Activated T-cell treated with anti-CD3 and anti-CD28 coated beads, Interleukin-2, amount 50 U/mL, for 24 hours (primary cell): ENCODE results near the gene CAPN2.
"Not testable (repeated sequence)": the region's sequence is repeated elsewhere in the genome, so short reads cannot be mapped to it uniquely, and the experiment has no call there.

Experiments
- DNase-seq: peaks from one replicate; pipeline ENCODE4 v3.0.0-alpha.2; 2020
- H3K27ac Mint-ChIP-seq: 2 replicates; pipeline ENCODE4 v1.8.0; 2020; ENCODE audit warnings: mild to moderate bottlenecking, mixed read lengths
- H3K27me3 Mint-ChIP-seq: 2 replicates; pipeline ENCODE4 v1.8.0; 2020; ENCODE audit warnings: mixed read lengths
- H3K36me3 Mint-ChIP-seq: 2 replicates; pipeline ENCODE4 v1.8.0; 2020; ENCODE audit warnings: low read depth, mixed read lengths
- H3K4me1 Mint-ChIP-seq: 2 replicates; pipeline ENCODE4 v1.8.0; 2020; ENCODE audit warnings: low read depth, mixed read lengths
- H3K4me3 Mint-ChIP-seq: 2 replicates; pipeline ENCODE4 v1.8.0; 2020; ENCODE audit warnings: mild to moderate bottlenecking, moderate library complexity, mixed read lengths
- H3K9me3 Mint-ChIP-seq: 2 replicates; pipeline ENCODE4 v1.8.0; 2020; ENCODE audit warnings: mixed read lengths

CAPN2 gene

GRCh38 chr1:223736638-223737037, 24.3 kb downstream of the CAPN2 start:
- DNase-seq, H3K27me3 Mint-ChIP-seq, H3K9me3 Mint-ChIP-seq, H3K27ac Mint-ChIP-seq, H3K4me3 Mint-ChIP-seq: not testable (repeated sequence)
- Mint-ChIP-seq H3K4me1 (peaks cover 10% of the 10 kb centered on the region), H3K36me3 (peaks cover 29% of the 10 kb centered on the region)

GRCh38 chr1:223737342-223737741, 25.0 kb downstream of the CAPN2 start:
- Mint-ChIP-seq H3K27ac (peak overlapping the region; percentile 61), H3K4me3 (no peak overlapping the region), H3K36me3 (peaks cover 27% of the 10 kb centered on the region), H3K4me1 (peaks cover 5% of the 10 kb centered on the region), H3K9me3 (no peaks in the 10 kb centered on the region), H3K27me3 (no peaks in the 10 kb centered on the region)
- no peak for DNase-seq

- Mint-ChIP-seq H3K27me3 (no peaks in the 10 kb centered on the region), H3K4me1 (peaks cover 2% of the 10 kb centered on the region), H3K27ac (peak overlapping the region; percentile 33), H3K9me3 (no peaks in the 10 kb centered on the region), H3K4me3 (no peak overlapping the region), H3K36me3 (peaks cover 34% of the 10 kb centered on the region)
- DNase-seq = no peak
These were observed 26.4 kb downstream of the CAPN2 start for GRCh38 chr1:223738465-223739365.

DNA sequence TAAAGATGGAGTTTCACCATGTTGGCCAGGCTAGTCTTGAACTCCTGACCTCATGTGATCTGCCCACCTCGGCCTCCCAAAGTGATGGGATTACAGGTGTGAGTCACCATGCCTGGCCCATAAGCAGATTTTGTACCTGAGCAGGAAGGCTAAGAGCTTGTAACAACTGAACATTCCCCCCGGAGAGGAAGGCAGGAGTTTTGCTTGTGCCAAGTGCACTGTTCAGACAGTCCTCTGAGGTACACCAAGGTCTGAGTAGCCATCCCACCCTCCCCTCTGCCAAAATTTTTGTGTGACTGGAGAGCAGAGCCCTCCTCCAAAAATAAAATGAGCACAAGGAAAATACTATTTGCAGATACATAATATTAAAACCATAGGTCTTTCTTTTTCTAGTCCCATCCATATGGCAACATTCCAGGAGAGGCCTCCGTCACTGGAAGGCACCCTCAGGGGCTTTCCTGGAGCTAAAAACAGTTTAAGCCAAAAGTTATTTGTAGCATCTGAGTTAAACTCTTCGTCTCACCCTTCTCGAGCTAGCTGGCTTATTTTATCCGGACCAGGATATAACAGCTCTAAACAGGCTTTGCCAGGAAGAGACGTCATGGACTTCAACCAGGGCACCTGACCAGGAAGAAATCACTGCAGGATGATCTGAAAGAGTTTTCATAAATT, 27.2 kb downstream of the CAPN2 start:
- Mint-ChIP-seq H3K4me3 (no peak overlapping the region), H3K36me3 (peaks cover 36% of the 10 kb centered on the region), H3K4me1 (peaks cover 2% of the 10 kb centered on the region), H3K27me3 (no peaks in the 10 kb centered on the region), H3K27ac (peak overlapping the region; percentile 11), H3K9me3 (no peaks in the 10 kb centered on the region)
- DNase-seq = no peak

DNA sequence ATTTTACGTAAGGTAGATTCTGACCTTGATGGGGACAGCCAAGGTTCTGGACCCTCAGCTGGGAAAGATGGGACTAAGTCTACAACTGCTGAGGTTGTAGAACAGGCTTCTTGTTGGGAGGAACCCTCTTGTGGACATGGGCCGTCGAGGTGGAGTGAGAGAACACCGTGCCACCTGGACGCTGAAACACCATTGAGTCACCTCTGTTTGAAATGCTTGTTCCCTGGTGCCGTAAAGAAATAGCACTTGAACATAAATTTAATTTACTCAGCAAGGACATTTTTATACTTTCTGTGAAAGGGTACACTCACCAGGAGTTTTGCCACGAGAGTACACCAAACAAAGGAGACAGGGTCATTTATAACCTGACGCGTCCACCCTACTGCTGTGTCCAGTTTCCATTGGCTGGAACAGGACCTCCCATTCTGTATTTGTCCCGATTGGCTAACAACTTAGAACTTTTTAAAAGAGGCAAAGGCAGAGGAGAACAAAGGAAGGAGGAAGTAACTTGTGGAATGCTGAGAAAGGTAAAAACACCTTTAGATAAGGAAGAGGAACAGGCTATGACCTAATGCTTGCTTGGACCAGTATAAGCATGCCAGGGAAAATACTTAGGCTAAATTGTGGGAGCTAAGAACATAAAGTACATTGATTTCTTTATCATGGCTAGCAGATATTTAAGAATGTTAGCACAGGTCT, 27.8 kb downstream of the CAPN2 start:
- H3K27ac Mint-ChIP-seq = peak overlapping the region; percentile 33

GRCh38 chr1:223741861-223742260, 29.5 kb downstream of the CAPN2 start:
- peaks cover 2% of the 10 kb centered on the region for H3K4me1 Mint-ChIP-seq
- H3K9me3 Mint-ChIP-seq = no peaks in the 10 kb centered on the region
- no peaks in the 10 kb centered on the region for H3K27me3 Mint-ChIP-seq
- peaks cover 51% of the 10 kb centered on the region for H3K36me3 Mint-ChIP-seq
- no peak for DNase-seq
- H3K27ac Mint-ChIP-seq = no peak overlapping the region
- H3K4me3 Mint-ChIP-seq = no peak overlapping the region

More for the DNA sequence above, 27.8 kb downstream of the CAPN2 start:
- H3K27me3 Mint-ChIP-seq, H3K4me1 Mint-ChIP-seq, H3K9me3 Mint-ChIP-seq, H3K4me3 Mint-ChIP-seq, DNase-seq: not testable (repeated sequence)
- peaks cover 39% of the 10 kb centered on the region for H3K36me3 Mint-ChIP-seq

DNA sequence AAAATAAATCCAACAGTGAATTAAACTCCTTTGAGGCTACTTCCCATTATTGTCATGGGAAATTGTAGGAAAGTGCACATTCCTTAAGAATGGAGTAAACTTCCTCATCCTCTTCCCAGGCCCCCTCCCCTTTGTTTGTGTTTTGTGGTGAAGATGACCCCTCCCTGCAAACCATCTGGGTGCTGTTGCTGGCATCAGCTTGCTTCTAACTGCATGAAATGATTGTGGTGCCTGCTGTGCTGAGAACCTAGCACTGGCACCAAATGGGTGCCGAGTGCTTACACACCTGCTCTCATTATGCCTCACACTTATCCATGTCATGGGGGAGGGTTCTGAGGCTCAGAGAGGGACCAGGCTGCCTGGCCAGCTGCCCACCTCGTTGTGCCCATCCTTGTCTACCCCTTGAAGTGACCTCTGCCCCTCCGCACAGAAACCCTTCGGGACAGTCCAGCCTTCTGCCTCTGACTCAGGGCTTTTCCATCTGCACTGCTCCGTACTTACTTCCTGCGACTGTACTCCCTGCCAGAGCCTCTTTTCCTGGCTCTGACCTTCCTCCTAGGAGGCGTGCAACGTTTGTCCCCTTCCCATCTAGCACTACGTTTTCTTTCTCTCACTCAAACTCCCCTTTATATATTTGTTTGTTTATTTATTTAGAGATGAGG, 30.6 kb downstream of the CAPN2 start:
- Mint-ChIP-seq H3K27me3 (no peaks in the 10 kb centered on the region), H3K9me3 (no peaks in the 10 kb centered on the region), H3K4me3 (no peak overlapping the region), H3K4me1 (peaks cover 10% of the 10 kb centered on the region), H3K36me3 (peaks cover 62% of the 10 kb centered on the region), H3K27ac (no peak overlapping the region)
- no peak for DNase-seq

- Mint-ChIP-seq H3K27me3 (no peaks in the 10 kb centered on the region), H3K36me3 (peaks cover 60% of the 10 kb centered on the region), H3K9me3 (no peaks in the 10 kb centered on the region), H3K4me3 (no peak overlapping the region), H3K27ac (no peak overlapping the region), H3K4me1 (peaks cover 20% of the 10 kb centered on the region)
- DNase-seq = no peak
These were observed 33.4 kb downstream of the CAPN2 start for GRCh38 chr1:223745731-223746130.

DNA sequence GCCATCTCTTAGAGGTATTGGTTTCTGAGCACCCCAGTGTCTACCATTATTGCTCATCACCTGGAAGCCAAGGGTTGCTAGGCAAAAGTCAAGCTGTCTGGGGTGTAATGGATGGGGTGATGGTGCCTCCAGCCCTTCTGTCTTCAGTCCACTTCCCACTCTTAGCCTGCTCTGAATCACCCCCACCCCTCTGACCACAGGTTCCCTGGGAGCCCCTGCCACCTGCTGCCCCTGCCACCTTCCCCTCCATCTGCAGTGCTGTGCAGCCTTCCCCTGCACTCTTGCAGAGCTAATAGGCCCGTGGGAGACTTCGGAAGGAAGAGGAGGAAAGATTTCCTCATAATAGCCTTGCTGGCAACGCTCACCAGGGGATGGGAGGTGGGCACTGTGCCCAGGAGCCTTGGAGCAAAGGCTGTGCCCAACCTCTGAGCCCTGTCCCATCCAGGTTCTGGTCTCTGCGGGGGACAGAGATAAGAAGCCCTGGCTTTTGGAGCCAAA, 35.5 kb downstream of the CAPN2 start:
- Mint-ChIP-seq H3K27ac (no peak overlapping the region), H3K4me3 (no peak overlapping the region), H3K9me3 (no peaks in the 10 kb centered on the region), H3K36me3 (peaks cover 77% of the 10 kb centered on the region), H3K27me3 (no peaks in the 10 kb centered on the region), H3K4me1 (peaks cover 20% of the 10 kb centered on the region)
- no peak for DNase-seq

DNA sequence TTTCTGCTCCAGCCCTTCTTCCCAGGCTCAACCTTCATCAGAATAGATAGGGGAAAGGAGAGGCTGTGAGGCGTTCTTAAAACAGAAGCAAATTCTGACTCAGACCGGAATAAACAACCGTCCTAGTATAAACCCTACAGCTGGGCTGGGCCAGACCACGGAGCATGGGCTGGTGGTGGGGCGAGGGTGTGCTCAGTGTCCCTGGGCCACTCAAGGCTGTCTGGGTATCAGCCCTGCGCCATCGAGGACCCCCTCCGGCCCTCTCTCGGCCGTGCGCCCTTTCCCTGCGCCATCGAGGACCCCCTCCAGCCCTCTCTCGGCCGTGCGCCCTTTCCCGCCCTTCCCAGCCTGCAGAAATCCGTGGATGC, 36.0 kb downstream of the CAPN2 start:
- DNase-seq = no peak
- Mint-ChIP-seq H3K36me3 (peaks cover 77% of the 10 kb centered on the region), H3K27ac (no peak overlapping the region), H3K27me3 (no peaks in the 10 kb centered on the region), H3K4me3 (peak overlapping the region; percentile 64), H3K4me1 (peaks cover 20% of the 10 kb centered on the region), H3K9me3 (no peaks in the 10 kb centered on the region)

- Mint-ChIP-seq H3K27ac (peak overlapping the region; percentile 61), H3K4me1 (peaks cover 20% of the 10 kb centered on the region), H3K4me3 (peak overlapping the region; percentile 64), H3K36me3 (peaks cover 80% of the 10 kb centered on the region), H3K9me3 (no peaks in the 10 kb centered on the region), H3K27me3 (no peaks in the 10 kb centered on the region)
- DNase-seq = peak; percentile 83
These were observed 36.7 kb downstream of the CAPN2 start for GRCh38 chr1:223748773-223749733.

GRCh38 chr1:223750730-223751570, 38.6 kb downstream of the CAPN2 start:
- Mint-ChIP-seq H3K27me3 (no peaks in the 10 kb centered on the region), H3K36me3 (peaks cover 80% of the 10 kb centered on the region), H3K27ac (no peak overlapping the region), H3K9me3 (no peaks in the 10 kb centered on the region), H3K4me3 (no peak overlapping the region), H3K4me1 (peaks cover 20% of the 10 kb centered on the region)
- no peak for DNase-seq

DNA sequence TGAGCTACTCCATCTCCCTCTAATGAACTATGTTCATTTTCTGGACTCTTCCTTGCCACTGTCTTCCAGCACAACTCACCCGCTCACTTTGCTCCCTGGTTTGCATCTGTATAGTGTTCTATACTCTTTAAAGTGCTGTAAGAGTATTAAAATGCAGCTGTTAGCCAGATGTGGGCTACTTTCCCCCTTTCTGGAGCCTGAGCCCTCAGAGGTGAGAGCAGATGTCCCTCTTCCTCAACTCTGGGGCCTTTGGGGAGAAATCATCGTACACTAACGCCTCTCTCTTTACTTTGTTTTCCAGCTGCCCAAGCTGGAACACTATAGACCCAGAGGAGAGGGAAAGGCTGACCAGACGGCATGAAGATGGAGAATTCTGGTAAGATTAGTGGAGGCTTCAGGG, 39.4 kb downstream of the CAPN2 start:
- Mint-ChIP-seq H3K27ac (no peak overlapping the region), H3K4me1 (peaks cover 20% of the 10 kb centered on the region), H3K4me3 (no peak overlapping the region), H3K27me3 (no peaks in the 10 kb centered on the region), H3K9me3 (no peaks in the 10 kb centered on the region), H3K36me3 (peaks cover 79% of the 10 kb centered on the region)
- no peak for DNase-seq
